Suprapubic skin (tissue), 4 donors: Measurements from ENCODE around the gene LUC7L. TPM values are rescaled to one million over a fixed set of nuclear protein-coding genes. Genes with fewer than 3 reads are reported as not detected.

Experiments
- DNase-seq, 2 donors: peaks; one replicate each; pipeline ENCODE4 v3.0.0-alpha.2; 2019; ENCODE audit warnings: low spot score in 2 of 2
- H3K27ac ChIP-seq: fragments of 200-600 bp; sonication (generic); one replicate; pipeline ENCODE4 v1.5.1; 2019
- H3K27me3 ChIP-seq: fragments of 200-600 bp; sonication (generic); one replicate; pipeline ENCODE4 v1.5.1; 2019
- H3K36me3 ChIP-seq: fragments of 200-600 bp; sonication (generic); one replicate; pipeline ENCODE4 v1.5.1; 2019
- H3K4me1 ChIP-seq: fragments of 200-600 bp; sonication (generic); one replicate; pipeline ENCODE4 v1.5.1; 2019
- H3K4me3 ChIP-seq: fragments of 200-600 bp; sonication (generic); one replicate; pipeline ENCODE4 v1.5.1; 2019; ENCODE audit warnings: mild to moderate bottlenecking
- H3K9me3 ChIP-seq: fragments of 200-600 bp; sonication (generic); one replicate; pipeline ENCODE4 v1.5.1; 2019
- EP300 ChIP-seq: sonication (generic); formaldehyde crosslinking; IDR thresholded peaks from one replicate; pipeline ENCODE4 v1.6.1; 2017; ENCODE audit warnings: antibody characterized with exemption
- POLR2A ChIP-seq, 2 donors: fragments of 450-650 bp; IDR thresholded peaks; one replicate each; pipeline ENCODE4 v1.6.1; 2017; ENCODE audit warnings: antibody characterized with exemption in 2 of 2, mild to moderate bottlenecking in 2 of 2, moderate library complexity in 2 of 2
- POLR2AphosphoS5 ChIP-seq, 3 donors: sonication (generic); formaldehyde crosslinking; IDR thresholded peaks; one replicate each; pipeline ENCODE4 v1.6.1; 2017; ENCODE audit warnings: antibody characterized with exemption in 3 of 3
- WGBS: methylation state at CpG from one replicate; pipeline ENCODE4 v1.1.5; 2018; 5-methylcytosine and 5-hydroxymethylcytosine counted together
- total RNA-seq, 4 donors: library from RNA; depleted of rRNA; stranded (reverse); fragments of >200 nt; gene quantifications; one replicate each; pipeline ENCODE4 v1.1.0, GENCODE V29; 2016
- TF ChIP-seq, protein P1 (sequence below), 2 donors: fragments of 200-600 bp in 1 of 2; fragments of 450-650 bp in 1 of 2; sonication (generic) in 1 of 2; IDR thresholded peaks; one replicate each; pipeline ENCODE4 v1.5.1; 2016 to 2019; ENCODE audit warnings: antibody characterized with exemption in 2 of 2, mild to moderate bottlenecking in 1 of 2, moderate library complexity in 1 of 2

The LUC7L gene
- total RNA-seq, 4 donors from 2014 or later: 47.6 to 206 (median 59.5) TPM

DNA sequence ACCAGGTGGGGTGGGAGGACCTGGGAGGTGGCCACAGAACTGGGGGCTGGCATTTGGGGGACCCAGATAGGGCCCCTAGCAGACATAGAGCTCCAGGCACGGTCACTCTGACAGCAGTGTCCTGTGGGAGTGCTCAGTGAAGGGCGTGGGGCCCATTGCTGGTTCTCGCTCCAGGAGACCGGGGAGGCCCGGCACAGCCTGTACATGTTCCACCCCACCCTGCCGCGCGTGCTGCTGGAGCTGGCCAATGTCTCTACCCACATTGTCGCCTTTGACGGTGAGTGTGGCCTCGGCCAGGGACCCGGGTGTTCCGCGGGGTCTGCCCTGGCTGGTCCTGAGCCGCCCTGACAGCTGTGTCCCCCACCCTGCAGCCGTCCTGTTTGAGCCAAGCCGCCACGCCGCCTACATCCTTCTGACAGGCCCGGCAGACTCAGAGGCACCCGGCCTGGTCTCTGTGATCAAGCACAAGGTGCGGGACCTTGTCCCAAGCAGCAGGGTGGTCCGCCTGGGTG is 35.2 kb upstream of the LUC7L start:
- DNase-seq: no peak
- Histone ChIP-seq H3K27me3 (no peaks in the 10 kb centered on the region), H3K36me3 (peaks cover 61% of the 10 kb centered on the region), H3K4me3 (no peak overlapping the region), H3K4me1 (peaks cover 16% of the 10 kb centered on the region), H3K9me3 (no peaks in the 10 kb centered on the region), H3K27ac (no peak overlapping the region)
- TF ChIP-seq POLR2A (IDR thresholded peaks at IDR 0.05) (no peak), POLR2AphosphoS5 (IDR thresholded peaks at IDR 0.05) (no peak), EP300 (no peak)
- TF ChIP-seq, protein P1, sequence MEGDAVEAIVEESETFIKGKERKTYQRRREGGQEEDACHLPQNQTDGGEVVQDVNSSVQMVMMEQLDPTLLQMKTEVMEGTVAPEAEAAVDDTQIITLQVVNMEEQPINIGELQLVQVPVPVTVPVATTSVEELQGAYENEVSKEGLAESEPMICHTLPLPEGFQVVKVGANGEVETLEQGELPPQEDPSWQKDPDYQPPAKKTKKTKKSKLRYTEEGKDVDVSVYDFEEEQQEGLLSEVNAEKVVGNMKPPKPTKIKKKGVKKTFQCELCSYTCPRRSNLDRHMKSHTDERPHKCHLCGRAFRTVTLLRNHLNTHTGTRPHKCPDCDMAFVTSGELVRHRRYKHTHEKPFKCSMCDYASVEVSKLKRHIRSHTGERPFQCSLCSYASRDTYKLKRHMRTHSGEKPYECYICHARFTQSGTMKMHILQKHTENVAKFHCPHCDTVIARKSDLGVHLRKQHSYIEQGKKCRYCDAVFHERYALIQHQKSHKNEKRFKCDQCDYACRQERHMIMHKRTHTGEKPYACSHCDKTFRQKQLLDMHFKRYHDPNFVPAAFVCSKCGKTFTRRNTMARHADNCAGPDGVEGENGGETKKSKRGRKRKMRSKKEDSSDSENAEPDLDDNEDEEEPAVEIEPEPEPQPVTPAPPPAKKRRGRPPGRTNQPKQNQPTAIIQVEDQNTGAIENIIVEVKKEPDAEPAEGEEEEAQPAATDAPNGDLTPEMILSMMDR (IDR thresholded peaks at IDR 0.05): no peak
- WGBS: no CpG with 5 or more reads among the region's 23 CpGs

DNA sequence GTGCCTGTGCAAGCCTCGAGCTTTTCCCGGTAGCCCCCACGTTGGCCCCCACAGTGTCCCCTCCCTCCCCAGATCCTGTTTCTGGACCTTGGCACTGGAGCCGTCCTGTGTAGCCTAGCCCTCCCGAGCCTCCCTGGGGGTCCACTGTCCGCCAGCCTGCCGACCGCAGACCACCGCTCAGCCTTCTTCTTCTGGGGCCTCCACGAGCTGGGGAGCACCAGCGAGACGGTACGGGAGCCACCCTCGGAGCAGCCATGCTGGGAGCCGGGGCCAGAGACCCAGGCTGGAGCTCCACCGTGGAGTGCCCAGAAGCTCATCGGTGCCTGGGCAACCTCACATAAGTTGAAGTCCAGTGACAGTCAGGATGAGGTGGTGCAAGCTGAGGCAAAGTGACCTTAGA is 34.7 kb upstream of the LUC7L start:
- Histone ChIP-seq H3K27ac (no peak overlapping the region), H3K9me3 (no peaks in the 10 kb centered on the region), H3K4me3 (no peak overlapping the region), H3K27me3 (no peaks in the 10 kb centered on the region), H3K4me1 (peaks cover 16% of the 10 kb centered on the region), H3K36me3 (peaks cover 66% of the 10 kb centered on the region)
- no peak for DNase-seq
- WGBS: 98% methylated on average over 7 of the region's 17 CpGs
- TF ChIP-seq POLR2A (IDR thresholded peaks at IDR 0.05) (no peak), POLR2AphosphoS5 (IDR thresholded peaks at IDR 0.05) (no peak), EP300 (no peak)
- TF ChIP-seq, protein P1 (IDR thresholded peaks at IDR 0.05): no peak

DNA sequence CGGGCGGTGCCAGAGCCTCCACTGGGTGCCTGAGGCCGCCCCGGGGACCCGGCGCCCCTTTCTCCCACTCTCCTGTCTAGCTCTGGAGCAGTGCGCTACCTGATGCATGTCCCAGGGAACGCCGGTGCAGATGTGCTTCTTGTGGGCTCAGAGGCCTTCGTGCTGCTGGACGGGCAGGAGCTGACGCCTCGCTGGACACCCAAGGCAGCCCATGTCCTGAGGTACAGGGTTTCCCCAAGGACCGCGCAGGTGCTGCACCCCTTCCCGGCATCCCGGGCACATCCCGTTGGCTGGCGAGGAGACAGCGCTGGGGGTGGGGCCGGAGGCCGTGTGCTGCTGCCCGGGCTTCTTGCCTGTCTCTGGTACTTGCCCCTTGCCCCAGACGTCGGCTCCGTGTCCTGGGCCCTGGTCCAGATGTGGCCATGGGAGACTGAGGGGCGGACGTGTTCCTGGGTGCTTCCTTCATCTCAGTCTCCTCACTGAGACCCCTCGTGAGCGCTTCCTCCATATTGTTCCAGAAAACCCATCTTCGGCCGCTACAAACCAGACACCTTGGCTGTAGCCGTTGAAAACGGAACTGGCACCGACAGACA is 34.0 kb upstream of the LUC7L start:
- no peak overlapping the region for H3K27ac ChIP-seq
- H3K36me3 ChIP-seq: peaks cover 71% of the 10 kb centered on the region
- no peak overlapping the region for H3K4me3 ChIP-seq
- H3K9me3 ChIP-seq: no peaks in the 10 kb centered on the region
- H3K27me3 ChIP-seq: no peaks in the 10 kb centered on the region
- TF ChIP-seq EP300: no peak
- TF ChIP-seq POLR2AphosphoS5 (IDR thresholded peaks at IDR 0.05): no peak
- TF ChIP-seq POLR2A (IDR thresholded peaks at IDR 0.05): no peak
- TF ChIP-seq, protein P1 (IDR thresholded peaks at IDR 0.05): no peak
- no peak for DNase-seq
- WGBS: 86% methylated on average over 14 of the region's 35 CpGs
- peaks cover 10% of the 10 kb centered on the region for H3K4me1 ChIP-seq

DNA sequence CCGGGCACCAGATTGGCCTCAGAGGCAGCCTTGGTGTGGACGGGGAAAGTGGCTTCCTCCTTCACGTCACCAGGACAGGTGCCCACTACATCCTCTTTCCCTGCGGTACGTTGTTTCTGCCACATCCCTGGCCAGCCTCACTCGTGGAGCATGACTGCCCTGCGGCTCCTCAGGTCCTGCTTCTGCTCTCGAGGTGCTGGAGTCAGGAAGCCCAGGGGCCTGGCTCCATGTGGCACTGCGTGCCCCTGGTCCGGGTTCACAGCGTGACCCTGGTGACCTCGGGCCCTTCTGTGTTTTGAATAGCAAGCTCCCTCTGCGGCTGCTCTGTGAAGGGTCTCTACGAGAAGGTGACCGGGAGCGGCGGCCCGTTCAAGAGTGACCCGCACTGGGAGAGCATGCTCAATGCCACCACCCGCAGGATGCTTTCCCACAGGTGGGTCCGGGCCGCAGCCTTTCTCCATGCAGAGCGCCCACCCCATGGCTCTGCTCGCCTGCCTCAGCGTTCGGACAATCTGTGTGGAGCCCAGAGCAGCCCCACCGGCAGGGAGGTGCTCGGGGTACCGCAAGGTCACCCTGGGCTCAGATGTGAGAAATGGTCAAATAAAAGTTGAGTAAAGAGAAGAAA is 33.0 kb upstream of the LUC7L start:
- Histone ChIP-seq H3K9me3 (no peaks in the 10 kb centered on the region), H3K4me3 (no peak overlapping the region), H3K36me3 (peaks cover 71% of the 10 kb centered on the region), H3K27ac (no peak overlapping the region), H3K4me1 (peaks cover 7% of the 10 kb centered on the region), H3K27me3 (no peaks in the 10 kb centered on the region)
- DNase-seq: no peak
- WGBS: 93% methylated on average over 24 of the region's 29 CpGs
- TF ChIP-seq EP300 (no peak), POLR2A (IDR thresholded peaks at IDR 0.05) (no peak)

DNA sequence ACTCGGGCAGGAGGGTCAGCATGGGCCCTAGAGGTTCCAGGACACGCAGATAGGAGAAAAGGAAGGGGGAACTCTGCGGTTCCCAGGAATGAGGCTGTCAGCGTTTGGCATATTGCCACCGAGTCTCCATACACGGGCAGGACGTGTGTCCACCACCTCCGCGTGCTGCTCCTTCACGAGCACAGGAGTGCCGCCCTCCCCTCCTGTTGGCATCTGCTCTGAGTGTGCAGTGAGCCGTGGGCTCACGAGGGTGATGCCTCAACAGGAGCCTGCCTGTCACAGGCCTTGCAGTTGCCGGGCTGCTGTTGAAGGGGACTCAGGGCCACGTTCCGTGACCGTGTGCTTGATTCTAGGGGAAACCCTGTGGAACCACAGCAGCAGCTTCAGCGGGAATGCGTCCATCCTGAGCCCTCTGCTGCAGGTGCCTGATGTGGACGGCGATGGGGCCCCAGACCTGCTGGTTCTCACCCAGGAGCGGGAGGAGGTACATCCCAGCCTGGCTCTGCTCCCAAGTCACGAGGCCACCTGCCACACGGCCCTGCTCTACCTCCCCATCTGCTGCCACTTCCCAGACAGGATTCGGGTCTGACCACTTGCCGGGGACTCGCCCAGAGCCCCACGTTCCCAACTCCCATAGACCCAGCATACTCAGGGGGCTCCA is 31.9 kb upstream of the LUC7L start:
- Histone ChIP-seq H3K27me3 (no peaks in the 10 kb centered on the region), H3K36me3 (peaks cover 74% of the 10 kb centered on the region), H3K4me3 (no peak overlapping the region), H3K27ac (no peak overlapping the region), H3K4me1 (peaks cover 7% of the 10 kb centered on the region), H3K9me3 (no peaks in the 10 kb centered on the region)
- WGBS: 84% methylated on average over 10 of the region's 28 CpGs
- TF ChIP-seq, protein P1 (IDR thresholded peaks at IDR 0.05): no peak
- TF ChIP-seq POLR2A (IDR thresholded peaks at IDR 0.05) (no peak), POLR2AphosphoS5 (IDR thresholded peaks at IDR 0.05) (no peak), EP300 (no peak)
- DNase-seq: no peak
